ENCODE results near the gene CPA4.

CPA4 gene

GRCh38 chr7:130268463-130269317, 24.3 kb upstream of the CPA4 start:
- TF ChIP-seq SPI1 (IDR thresholded peaks at IDR 0.05; ENCODE audit: borderline replicate concordance, low read depth) = no peak
- TF ChIP-seq GABPA (IDR thresholded peaks at IDR 0.05; ENCODE audit: low read depth) = no peak
- TF ChIP-seq CTCF (IDR thresholded peaks at IDR 0.05; ENCODE audit: insufficient read depth, low read length) = no peak
- no peak for TF ChIP-seq POLR2AphosphoS5 (IDR thresholded peaks at IDR 0.05; ENCODE audit: low read depth)
- TF ChIP-seq, protein P1, sequence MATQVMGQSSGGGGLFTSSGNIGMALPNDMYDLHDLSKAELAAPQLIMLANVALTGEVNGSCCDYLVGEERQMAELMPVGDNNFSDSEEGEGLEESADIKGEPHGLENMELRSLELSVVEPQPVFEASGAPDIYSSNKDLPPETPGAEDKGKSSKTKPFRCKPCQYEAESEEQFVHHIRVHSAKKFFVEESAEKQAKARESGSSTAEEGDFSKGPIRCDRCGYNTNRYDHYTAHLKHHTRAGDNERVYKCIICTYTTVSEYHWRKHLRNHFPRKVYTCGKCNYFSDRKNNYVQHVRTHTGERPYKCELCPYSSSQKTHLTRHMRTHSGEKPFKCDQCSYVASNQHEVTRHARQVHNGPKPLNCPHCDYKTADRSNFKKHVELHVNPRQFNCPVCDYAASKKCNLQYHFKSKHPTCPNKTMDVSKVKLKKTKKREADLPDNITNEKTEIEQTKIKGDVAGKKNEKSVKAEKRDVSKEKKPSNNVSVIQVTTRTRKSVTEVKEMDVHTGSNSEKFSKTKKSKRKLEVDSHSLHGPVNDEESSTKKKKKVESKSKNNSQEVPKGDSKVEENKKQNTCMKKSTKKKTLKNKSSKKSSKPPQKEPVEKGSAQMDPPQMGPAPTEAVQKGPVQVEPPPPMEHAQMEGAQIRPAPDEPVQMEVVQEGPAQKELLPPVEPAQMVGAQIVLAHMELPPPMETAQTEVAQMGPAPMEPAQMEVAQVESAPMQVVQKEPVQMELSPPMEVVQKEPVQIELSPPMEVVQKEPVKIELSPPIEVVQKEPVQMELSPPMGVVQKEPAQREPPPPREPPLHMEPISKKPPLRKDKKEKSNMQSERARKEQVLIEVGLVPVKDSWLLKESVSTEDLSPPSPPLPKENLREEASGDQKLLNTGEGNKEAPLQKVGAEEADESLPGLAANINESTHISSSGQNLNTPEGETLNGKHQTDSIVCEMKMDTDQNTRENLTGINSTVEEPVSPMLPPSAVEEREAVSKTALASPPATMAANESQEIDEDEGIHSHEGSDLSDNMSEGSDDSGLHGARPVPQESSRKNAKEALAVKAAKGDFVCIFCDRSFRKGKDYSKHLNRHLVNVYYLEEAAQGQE (IDR thresholded peaks at IDR 0.05; ENCODE audit: insufficient replicate concordance, low read depth) = no peak
- Histone ChIP-seq H3K4me3 (replicated peaks; ENCODE audit: insufficient read depth, low read length) (no peak overlapping the region), H3K27ac (replicated peaks) (no peak overlapping the region), H3K27me3 (ENCODE audit: insufficient read depth, poor library complexity, severe bottlenecking) (no peaks in the 10 kb centered on the region)
- DNase-seq (ENCODE audit: low read depth in 1 of 2, low spot score in 1 of 2) = no peak

- Histone ChIP-seq H3K4me3 (replicated peaks; ENCODE audit: insufficient read depth, low read length) (no peak overlapping the region), H3K27me3 (ENCODE audit: insufficient read depth, poor library complexity, severe bottlenecking) (peaks cover 1% of the 10 kb centered on the region), H3K27ac (replicated peaks) (no peak overlapping the region)
- DNase-seq (ENCODE audit: low read depth in 1 of 2, low spot score in 1 of 2) = no peak
- TF ChIP-seq POLR2AphosphoS5 (IDR thresholded peaks at IDR 0.05; ENCODE audit: low read depth) (no peak), GABPA (IDR thresholded peaks at IDR 0.05; ENCODE audit: low read depth) (no peak), SPI1 (IDR thresholded peaks at IDR 0.05; ENCODE audit: borderline replicate concordance, low read depth) (no peak), CTCF (IDR thresholded peaks at IDR 0.05; ENCODE audit: insufficient read depth, low read length) (no peak)
- TF ChIP-seq, protein P1 (IDR thresholded peaks at IDR 0.05; ENCODE audit: insufficient replicate concordance, low read depth) = no peak
Measured at GRCh38 chr7:130269318-130269694, 23.7 kb upstream of the CPA4 start.

- Histone ChIP-seq H3K27ac (replicated peaks) (no peak overlapping the region), H3K27me3 (ENCODE audit: insufficient read depth, poor library complexity, severe bottlenecking) (peaks cover 5% of the 10 kb centered on the region), H3K4me3 (replicated peaks; ENCODE audit: insufficient read depth, low read length) (no peak overlapping the region)
- DNase-seq (ENCODE audit: low read depth in 1 of 2, low spot score in 1 of 2) = no peak
- TF ChIP-seq, protein P1 (IDR thresholded peaks at IDR 0.05; ENCODE audit: insufficient replicate concordance, low read depth) = no peak
- no peak for TF ChIP-seq POLR2AphosphoS5 (IDR thresholded peaks at IDR 0.05; ENCODE audit: low read depth)
- no peak for TF ChIP-seq SPI1 (IDR thresholded peaks at IDR 0.05; ENCODE audit: borderline replicate concordance, low read depth)
- TF ChIP-seq GABPA (IDR thresholded peaks at IDR 0.05; ENCODE audit: low read depth) = no peak
- no peak for TF ChIP-seq CTCF (IDR thresholded peaks at IDR 0.05; ENCODE audit: insufficient read depth, low read length)
Measured at GRCh38 chr7:130270947-130271800, 21.8 kb upstream of the CPA4 start.
